HTERT RPE-1 (cell line): ENCODE results near the gene ADARB2.

ENCODE experiments used
- in situ Hi-C: fragments of 300-500 bp; cut with MboI; formaldehyde crosslinking; loops from 4 replicates; pipeline ENCODE4 v1.14.3; 2020; ENCODE audit warnings: low sequenced_read_pairs

The ADARB2 gene

DNA sequence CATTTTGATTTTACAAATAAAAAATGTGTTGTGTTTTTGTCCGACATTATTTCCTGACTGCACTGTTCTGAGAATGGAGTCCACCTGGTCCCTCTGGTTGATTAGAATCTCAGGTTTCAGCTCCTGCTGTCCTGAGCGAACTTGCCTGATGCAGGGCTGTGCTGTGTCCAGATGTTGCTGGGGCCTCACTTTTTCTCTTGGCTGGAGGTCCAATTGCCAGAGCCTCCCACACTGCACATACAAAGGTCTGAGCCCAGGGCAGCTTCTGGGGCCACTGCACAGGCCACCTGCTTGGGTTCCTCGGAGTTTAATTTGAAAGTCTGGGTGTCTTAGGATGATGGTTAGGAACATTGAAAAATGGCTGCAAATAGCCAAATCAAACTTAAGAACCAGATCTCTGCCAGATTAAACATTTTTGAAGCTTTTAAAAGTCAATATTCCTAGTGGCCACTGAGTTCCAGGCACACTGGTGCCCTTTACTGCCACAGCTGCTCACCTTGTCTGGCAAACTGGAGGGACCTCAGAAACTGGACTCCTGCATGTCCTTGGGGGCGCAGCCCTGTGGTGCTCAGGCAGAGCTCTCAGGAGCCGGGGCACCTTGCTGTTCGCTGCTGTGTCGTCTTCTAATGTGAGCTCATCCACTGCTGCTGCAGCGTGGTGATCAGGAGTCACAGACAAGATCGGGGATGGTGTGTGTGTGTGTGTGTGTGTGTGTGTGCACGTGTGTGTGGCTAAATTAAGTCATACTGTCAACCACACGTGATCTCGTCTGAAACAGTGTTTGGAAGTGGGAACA, 606.1 kb downstream of the ADARB2 start:
- in situ Hi-C loops: no loop called here

DNA sequence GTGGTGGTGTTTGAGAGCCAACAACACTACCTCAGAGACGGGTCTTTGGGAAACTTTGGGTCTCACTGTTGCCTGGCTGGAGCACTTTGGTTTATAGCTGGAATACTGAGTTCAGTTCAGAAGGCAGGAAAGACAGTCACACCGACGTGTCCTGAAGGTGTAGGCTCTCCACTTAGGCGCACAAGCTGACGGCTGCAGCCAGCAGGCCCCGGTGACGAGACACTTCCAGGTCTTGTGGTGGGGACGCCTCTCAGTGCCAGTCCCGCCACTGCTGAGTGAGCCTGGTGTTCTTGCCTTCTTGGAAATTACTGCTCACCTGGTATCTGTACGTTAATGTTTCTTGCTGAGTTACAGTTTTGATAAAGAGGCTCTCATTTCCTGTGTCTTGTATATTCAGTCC, 607.1 kb downstream of the ADARB2 start:
- in situ Hi-C loops: no loop called here

DNA sequence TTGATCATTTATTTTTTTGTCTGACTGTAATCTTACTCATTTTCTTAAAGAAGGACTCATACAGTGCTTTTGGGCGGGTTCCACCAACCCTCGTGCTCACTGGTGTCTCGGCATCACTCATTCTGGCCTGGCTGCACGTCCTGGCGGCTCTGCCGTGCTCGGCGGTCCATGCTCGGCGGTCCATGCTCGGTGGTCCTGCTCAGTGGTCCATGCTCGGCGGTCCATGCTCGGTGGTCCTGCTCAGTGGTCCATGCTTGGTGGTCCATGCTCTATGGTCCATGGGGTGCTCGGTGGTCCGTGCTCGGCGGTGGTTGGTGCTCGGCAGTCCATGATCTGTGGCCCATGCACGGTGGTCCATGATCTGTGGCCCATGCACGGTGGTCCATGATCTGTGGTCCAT, 608.7 kb downstream of the ADARB2 start:
- in situ Hi-C loops: no loop called here

GRCh38 chr10:1128115-1128514, 609.2 kb downstream of the ADARB2 start:
- in situ Hi-C loops: no loop called here

DNA sequence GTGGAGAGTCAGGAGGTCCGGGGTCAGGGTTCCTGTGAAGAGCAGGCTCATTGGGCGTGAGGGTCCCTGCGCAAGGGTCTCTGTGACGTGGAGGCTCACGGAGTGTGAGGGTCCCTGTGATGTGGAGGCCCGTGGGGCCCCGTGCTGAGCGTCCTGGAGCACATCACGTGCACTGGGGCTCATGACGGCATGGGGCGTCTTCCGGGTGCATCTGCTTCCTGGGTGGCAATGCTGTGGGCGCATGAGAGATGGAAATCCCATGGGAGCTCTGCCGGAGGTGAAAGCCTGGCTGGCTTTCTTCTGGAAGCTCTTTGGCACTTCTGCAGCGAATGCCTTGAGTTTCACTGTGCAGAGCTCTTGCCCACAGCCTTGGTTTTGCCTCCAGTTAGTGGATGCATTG, 609.7 kb downstream of the ADARB2 start:
- in situ Hi-C loops: no loop called here
